GM18951 (cell line): ENCODE results near the gene FSTL4.

Experiments
- POLR2A ChIP-seq: IDR thresholded peaks from 4 replicates; pipeline ENCODE4 v1.6.1; 2011; ENCODE audit warnings: mild to moderate bottlenecking; ENCODE audit not compliant: insufficient read length, insufficient read depth; ENCODE audit errors: extremely low read depth
- in situ Hi-C: fragments of 300-500 bp; cut with MboI; formaldehyde crosslinking; loops from one replicate; pipeline ENCODE4 v1.12.0; 2022; ENCODE audit warnings: low sequenced_read_pairs, mixed read lengths, inconsistent platforms; ENCODE audit not compliant: unreplicated experiment

FSTL4 gene

GRCh38 chr5:133164759-133165158, 447.6 kb downstream of the FSTL4 start:
- in situ Hi-C loops: no loop called here

GRCh38 chr5:133163839-133164238, 448.5 kb downstream of the FSTL4 start:
- TF ChIP-seq POLR2A: no peak
- in situ Hi-C loops: no loop called here

More at GRCh38 chr5:133164759-133165158, 447.6 kb downstream of the FSTL4 start:
- TF ChIP-seq POLR2A: no peak

- in situ Hi-C loops: no loop called here
These were observed 452.8 kb downstream of the FSTL4 start for GRCh38 chr5:133159543-133159942.

GRCh38 chr5:133155326-133155969, 456.9 kb downstream of the FSTL4 start:
- in situ Hi-C loops: no loop called here
- no peak for TF ChIP-seq POLR2A

More at GRCh38 chr5:133159543-133159942, 452.8 kb downstream of the FSTL4 start:
- no peak for TF ChIP-seq POLR2A

GRCh38 chr5:133154274-133155075, 457.9 kb downstream of the FSTL4 start:
- TF ChIP-seq POLR2A: no peak
- in situ Hi-C loops: no loop called here

- TF ChIP-seq POLR2A: no peak
- in situ Hi-C loops: no loop called here
These were observed 461.3 kb downstream of the FSTL4 start for GRCh38 chr5:133150909-133151544.

- no peak for TF ChIP-seq POLR2A
- in situ Hi-C loops: no loop called here
These were observed 463.0 kb downstream of the FSTL4 start for GRCh38 chr5:133149345-133149744.

GRCh38 chr5:133147815-133148567, 464.4 kb downstream of the FSTL4 start:
- no peak for TF ChIP-seq POLR2A
- in situ Hi-C loops: no loop called here

GRCh38 chr5:133147411-133147810, 464.9 kb downstream of the FSTL4 start:
- in situ Hi-C loops: no loop called here
- TF ChIP-seq POLR2A: no peak
